Daoy (cell line): ENCODE measurements around the gene SLC6A7. TPM values are rescaled to one million over a fixed set of nuclear protein-coding genes. Genes with fewer than 3 reads are reported as not detected.

ENCODE experiments used
- DNase-seq: peaks from one replicate; pipeline ENCODE4 v3.0.0-alpha.2; 2015; ENCODE audit warnings: low read depth
- total RNA-seq: library from RNA; depleted of rRNA; stranded (reverse); fragments of >200 nt; shearing (Covaris generic); gene quantifications from 2 replicates; pipeline ENCODE4 v1.2.3, GENCODE V29; 2014; rRNA removed

SLC6A7 gene
- 0.06 TPM in 1 of 2 replicates, not detected in the other for total RNA-seq

GRCh38 chr5:150189728-150190502 is at the start of gene SLC6A7:
Gene SLC6A7, plus strand, starts transcription at chr5:150190062. Its CDS starts 266 bp downstream, at chr5:150190328.
- DNase-seq, result no peak

GRCh38 chr5:150140830-150141229 is 49.0 kb upstream of the SLC6A7 start:
- DNase-seq, result peak; percentile 67

GRCh38 chr5:150141544-150142184 is 48.2 kb upstream of the SLC6A7 start:
- DNase-seq, result no peak

GRCh38 chr5:150142185-150142958 is 47.5 kb upstream of the SLC6A7 start:
- no peak for DNase-seq

GRCh38 chr5:150142959-150143349 is 46.9 kb upstream of the SLC6A7 start:
- peak; percentile 85 for DNase-seq

- peak; percentile 95 for DNase-seq
Measured at GRCh38 chr5:150143350-150144245, 46.3 kb upstream of the SLC6A7 start.

GRCh38 chr5:150144246-150144801 is 45.5 kb upstream of the SLC6A7 start:
- DNase-seq, result peak; percentile 78

- DNase-seq, result no peak
Measured at GRCh38 chr5:150144879-150145278, 45.0 kb upstream of the SLC6A7 start.

GRCh38 chr5:150146235-150146634 is 43.6 kb upstream of the SLC6A7 start:
- DNase-seq, result no peak

- no peak for DNase-seq
Measured at GRCh38 chr5:150146862-150147601, 42.8 kb upstream of the SLC6A7 start.

- no peak for DNase-seq
Measured at GRCh38 chr5:150147670-150148069, 42.2 kb upstream of the SLC6A7 start.

GRCh38 chr5:150148117-150148927 is 41.5 kb upstream of the SLC6A7 start:
- peak; percentile 63 for DNase-seq

GRCh38 chr5:150149618-150150017 is 40.2 kb upstream of the SLC6A7 start:
- no peak for DNase-seq

- no peak for DNase-seq
Measured at GRCh38 chr5:150152636-150153462, 37.0 kb upstream of the SLC6A7 start.

- no peak for DNase-seq
Measured at GRCh38 chr5:150153483-150153882, 36.4 kb upstream of the SLC6A7 start.

- no peak for DNase-seq
Measured at GRCh38 chr5:150153957-150154617, 35.8 kb upstream of the SLC6A7 start.

GRCh38 chr5:150154618-150155128 is 35.2 kb upstream of the SLC6A7 start:
- no peak for DNase-seq
